Renal pelvis (tissue), 4 donors: ENCODE measurements around the gene DHRS2. TPM values are rescaled to one million over a fixed set of nuclear protein-coding genes. Genes with fewer than 3 reads are reported as not detected.
"Not testable (repeated sequence)": the region's sequence is repeated elsewhere in the genome, so short reads cannot be mapped to it uniquely, and the experiment has no call there.

Experiments
- DNase-seq: peaks from one replicate; pipeline ENCODE4 v3.0.0-alpha.2; 2013
- polyA plus RNA-seq, 3 donors: library from polyadenylated mRNA; unstranded; fragments of 120-200 nt; gene quantifications; one replicate each; pipeline ENCODE4 v1.2.1, GENCODE V29; 2013; ENCODE audit not compliant: insufficient read length in 3 of 3

Gene DHRS2
- polyA plus RNA-seq, 3 donors: 50.5 to 67.2 (median 62.0) TPM

GRCh38 chr14:23675906-23676305 is 39.7 kb downstream of the DHRS2 start:
- DNase-seq: no peak

GRCh38 chr14:23681337-23681736 is 45.2 kb downstream of the DHRS2 start:
- DNase-seq: no peak

- not testable (repeated sequence) for DNase-seq
These were observed 53.7 kb downstream of the DHRS2 start for GRCh38 chr14:23689709-23690514.

- no peak for DNase-seq
These were observed 56.3 kb downstream of the DHRS2 start for GRCh38 chr14:23692416-23692815.

GRCh38 chr14:23693252-23693775 is 57.1 kb downstream of the DHRS2 start:
- DNase-seq: no peak

- peak; percentile 61 for DNase-seq
These were observed 58.2 kb downstream of the DHRS2 start for GRCh38 chr14:23694085-23694948.

Other genes starting within 250 kb of the DHRS2 start
- gene MYH6, start 228.1 kb upstream of the DHRS2 start, polyA plus RNA-seq: under 1 TPM; 0.07 to 0.17 (median 0.16) TPM
- gene MYH7, start 200.7 kb upstream of the DHRS2 start, polyA plus RNA-seq: under 1 TPM; 0.40 to 0.62 (median 0.56) TPM
- gene NGDN, start 166.7 kb upstream of the DHRS2 start, polyA plus RNA-seq: 10 to 100 TPM; 60.0 to 72.5 (median 68.9) TPM
- gene ZFHX2, start 84.6 kb upstream of the DHRS2 start, polyA plus RNA-seq: 10 to 100 TPM in 2 of 3 donors, 1 to 10 TPM in 1; 8.3 to 12.4 (median 11.0) TPM
- 10 to 100 TPM; 19.0 to 20.5 (median 19.7) TPM for gene THTPA, start 80.1 kb upstream of the DHRS2 start, polyA plus RNA-seq
- 100 to 1,000 TPM in 2 of 3 donors, 10 to 100 TPM in 1; 79.0 to 122 (median 113) TPM for gene AP1G2, start 68.6 kb upstream of the DHRS2 start, polyA plus RNA-seq
- 10 to 100 TPM in 2 of 3 donors, 1 to 10 TPM in 1; 9.1 to 13.5 (median 11.9) TPM for gene JPH4, start 57.6 kb upstream of the DHRS2 start, polyA plus RNA-seq